ENCODE measurements around the gene PPP1R9A.

Gene PPP1R9A

DNA sequence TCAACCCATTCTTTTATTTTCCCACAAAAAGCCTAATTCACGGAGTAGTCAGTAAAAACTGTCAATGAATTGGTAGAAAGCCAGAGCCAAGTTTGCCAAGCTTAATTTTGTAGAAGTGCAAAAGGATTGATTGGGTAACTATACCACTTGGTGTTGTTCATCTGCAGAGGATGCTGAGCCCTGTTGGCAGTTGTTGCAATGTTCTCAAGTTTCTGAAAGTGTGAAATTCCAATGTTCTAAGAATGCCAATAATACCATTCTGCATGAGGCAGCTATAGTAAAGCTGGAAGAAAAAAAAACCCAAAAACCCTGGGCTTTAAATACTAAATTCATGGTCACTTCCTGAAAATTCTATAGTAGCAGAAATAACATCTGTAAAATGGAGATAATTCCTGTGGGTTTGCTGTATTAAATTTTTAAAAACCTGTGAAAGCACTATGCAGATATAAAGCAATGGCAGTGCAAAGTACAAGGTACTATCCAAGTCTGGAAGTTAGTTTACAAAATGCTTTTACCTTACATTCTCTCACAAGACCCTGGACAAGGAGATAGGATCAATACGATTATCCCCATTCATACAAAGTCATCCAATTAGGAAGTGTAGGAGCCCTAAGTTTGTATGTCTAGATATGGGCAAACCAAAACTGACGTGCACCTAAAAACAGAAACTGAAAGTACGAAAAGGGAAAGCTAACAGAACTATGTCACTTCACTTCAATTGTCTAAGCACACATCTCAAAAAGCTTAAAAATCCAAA, 423.0 kb downstream of the PPP1R9A start:
- TF ChIP-seq, protein P1, sequence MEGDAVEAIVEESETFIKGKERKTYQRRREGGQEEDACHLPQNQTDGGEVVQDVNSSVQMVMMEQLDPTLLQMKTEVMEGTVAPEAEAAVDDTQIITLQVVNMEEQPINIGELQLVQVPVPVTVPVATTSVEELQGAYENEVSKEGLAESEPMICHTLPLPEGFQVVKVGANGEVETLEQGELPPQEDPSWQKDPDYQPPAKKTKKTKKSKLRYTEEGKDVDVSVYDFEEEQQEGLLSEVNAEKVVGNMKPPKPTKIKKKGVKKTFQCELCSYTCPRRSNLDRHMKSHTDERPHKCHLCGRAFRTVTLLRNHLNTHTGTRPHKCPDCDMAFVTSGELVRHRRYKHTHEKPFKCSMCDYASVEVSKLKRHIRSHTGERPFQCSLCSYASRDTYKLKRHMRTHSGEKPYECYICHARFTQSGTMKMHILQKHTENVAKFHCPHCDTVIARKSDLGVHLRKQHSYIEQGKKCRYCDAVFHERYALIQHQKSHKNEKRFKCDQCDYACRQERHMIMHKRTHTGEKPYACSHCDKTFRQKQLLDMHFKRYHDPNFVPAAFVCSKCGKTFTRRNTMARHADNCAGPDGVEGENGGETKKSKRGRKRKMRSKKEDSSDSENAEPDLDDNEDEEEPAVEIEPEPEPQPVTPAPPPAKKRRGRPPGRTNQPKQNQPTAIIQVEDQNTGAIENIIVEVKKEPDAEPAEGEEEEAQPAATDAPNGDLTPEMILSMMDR (IDR thresholded peaks at IDR 0.05; ENCODE audit: low read length, missing control alignments): no peak
- H3K4me3 ChIP-seq (replicated peaks; ENCODE audit: low read depth, low read length): peak overlapping the region; percentile 24
- peak; percentile 14 for DNase-seq (ENCODE audit: low read depth)

DNA sequence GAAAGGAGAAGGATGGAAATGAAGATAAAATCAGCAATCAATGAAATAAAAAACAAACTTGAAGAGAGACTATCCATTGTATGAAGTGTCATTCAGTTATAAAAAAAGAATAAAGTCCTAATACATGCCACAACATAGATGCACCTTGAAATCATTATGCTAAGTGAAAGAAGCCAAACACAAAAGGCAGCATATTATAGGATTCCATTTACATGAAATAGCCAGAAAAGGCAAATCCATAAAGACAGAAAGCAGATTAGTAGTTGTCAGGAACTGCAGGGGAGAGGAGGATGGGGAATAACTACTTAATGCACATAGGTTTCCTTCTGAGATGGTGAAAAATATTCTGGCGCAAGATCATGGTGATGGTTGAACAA, 423.6 kb downstream of the PPP1R9A start:
- H3K4me3 ChIP-seq (replicated peaks; ENCODE audit: low read depth, low read length): peak overlapping the region; percentile 24
- TF ChIP-seq, protein P1 (IDR thresholded peaks at IDR 0.05; ENCODE audit: low read length, missing control alignments): no peak
- no peak for DNase-seq (ENCODE audit: low read depth)

DNA sequence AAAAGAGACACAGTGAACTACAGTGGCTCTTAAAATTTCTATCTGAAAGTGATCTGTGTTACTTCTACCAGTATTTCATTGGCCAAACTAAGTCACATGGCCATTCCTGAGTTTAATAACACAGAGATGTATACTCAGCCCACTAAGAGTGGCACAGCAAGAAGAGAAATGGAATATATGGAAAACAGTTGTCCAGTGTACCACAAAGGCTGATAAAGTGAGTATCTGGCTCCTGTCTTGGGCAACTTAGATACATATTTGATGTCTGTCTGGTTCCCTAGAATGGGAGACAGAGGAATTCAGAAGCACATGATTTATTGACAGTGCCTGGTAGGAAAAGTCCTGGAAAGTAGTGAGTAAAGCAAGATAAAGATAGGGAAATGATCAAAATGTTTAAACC, 427.1 kb downstream of the PPP1R9A start:
- no peak overlapping the region for H3K4me3 ChIP-seq (replicated peaks; ENCODE audit: low read depth, low read length)
- peak; percentile 8 for DNase-seq (ENCODE audit: low read depth)
- TF ChIP-seq, protein P1 (IDR thresholded peaks at IDR 0.05; ENCODE audit: low read length, missing control alignments): no peak

DNA sequence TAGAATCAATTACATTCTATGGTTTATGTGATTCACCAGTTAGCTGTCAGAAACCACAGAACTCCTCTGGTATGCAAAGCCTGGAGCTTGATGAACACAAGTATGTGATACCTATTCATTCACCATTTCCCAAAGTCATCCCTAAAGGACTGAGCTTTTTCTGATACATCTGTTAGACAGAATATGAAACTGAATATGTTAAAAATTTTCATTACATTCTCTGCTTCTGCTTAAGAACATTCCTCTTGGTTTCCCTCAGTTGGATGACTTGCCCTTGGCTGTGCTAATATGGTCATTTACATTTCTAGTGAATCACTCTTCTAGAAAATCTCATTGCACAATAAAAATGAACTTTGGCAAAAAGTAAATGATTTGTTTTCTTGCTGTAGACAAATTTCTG, 427.7 kb downstream of the PPP1R9A start:
- peak; percentile 59 for DNase-seq (ENCODE audit: low read depth)
- TF ChIP-seq, protein P1 (IDR thresholded peaks at IDR 0.05; ENCODE audit: low read length, missing control alignments): no peak
- no peak overlapping the region for H3K4me3 ChIP-seq (replicated peaks; ENCODE audit: low read depth, low read length)

DNA sequence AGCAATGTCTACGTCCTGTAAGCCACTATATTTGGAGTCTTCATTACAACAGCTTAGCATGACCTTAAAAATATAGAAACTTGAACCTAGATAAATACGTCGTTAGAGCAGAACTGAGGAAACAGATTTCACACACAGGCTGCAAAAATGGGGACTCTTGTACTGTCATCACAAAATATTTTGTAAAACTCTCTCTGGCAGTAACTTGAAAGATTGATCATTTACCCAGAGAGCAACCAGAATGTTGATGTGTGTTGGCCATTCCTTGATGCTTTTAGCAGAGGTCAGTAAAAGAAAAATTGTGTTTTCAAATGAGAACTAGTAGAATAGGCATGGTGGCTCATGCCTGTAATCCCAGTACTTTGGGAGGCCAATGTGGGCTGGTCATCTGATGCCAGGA, 431.4 kb downstream of the PPP1R9A start:
- TF ChIP-seq, protein P1 (IDR thresholded peaks at IDR 0.05; ENCODE audit: low read length, missing control alignments): no peak
- H3K4me3 ChIP-seq (replicated peaks; ENCODE audit: low read depth, low read length): no peak overlapping the region
- DNase-seq (ENCODE audit: low read depth): no peak

DNA sequence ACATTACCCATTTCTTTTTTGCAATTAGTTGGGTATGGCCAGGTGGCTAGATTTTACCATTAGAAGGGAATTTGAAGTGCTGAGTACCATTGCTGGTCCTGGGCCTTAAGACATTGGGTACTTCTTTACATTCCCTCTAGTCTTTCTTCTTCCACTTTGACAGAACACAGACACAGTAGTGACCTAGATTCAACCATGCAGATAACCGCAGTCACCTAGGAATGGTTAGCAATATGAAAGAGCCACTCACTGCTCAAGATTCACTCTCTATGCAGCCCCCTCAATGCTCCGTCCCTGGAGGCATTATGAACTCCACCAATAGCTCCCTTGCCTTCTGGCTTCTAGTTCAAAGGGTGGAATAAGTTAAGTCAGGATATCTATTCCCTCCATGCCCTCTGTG, 433.1 kb downstream of the PPP1R9A start:
- DNase-seq (ENCODE audit: low read depth): no peak
- no peak overlapping the region for H3K4me3 ChIP-seq (replicated peaks; ENCODE audit: low read depth, low read length)
- TF ChIP-seq, protein P1 (IDR thresholded peaks at IDR 0.05; ENCODE audit: low read length, missing control alignments): no peak

DNA sequence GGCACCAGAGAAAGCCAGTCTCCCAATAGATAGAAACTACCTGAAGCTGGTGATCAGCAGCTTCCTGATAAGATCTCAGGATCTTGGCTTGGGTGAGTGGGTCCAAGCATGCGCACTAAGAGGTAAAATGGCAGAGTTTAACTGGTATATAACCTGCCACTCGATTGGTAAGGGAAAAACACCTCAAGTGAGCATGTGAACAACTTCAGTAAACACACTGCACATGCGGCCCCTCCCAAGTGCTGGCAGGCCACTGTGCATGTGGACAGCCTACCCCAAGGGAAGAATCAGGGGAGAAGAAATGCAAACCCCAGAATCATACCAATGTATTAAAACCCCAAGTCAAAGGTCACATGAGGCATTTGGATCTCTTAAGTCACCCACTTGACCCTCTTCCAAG, 434.6 kb downstream of the PPP1R9A start:
- TF ChIP-seq, protein P1 (IDR thresholded peaks at IDR 0.05; ENCODE audit: low read length, missing control alignments): no peak
- DNase-seq (ENCODE audit: low read depth): no peak
- no peak overlapping the region for H3K4me3 ChIP-seq (replicated peaks; ENCODE audit: low read depth, low read length)

All from fibroblast of pulmonary artery (primary cell).